ENCODE data around the gene ZNF91.
"Not testable (repeated sequence)": the region's sequence is repeated elsewhere in the genome, so short reads cannot be mapped to it uniquely, and the experiment has no call there.

Gene ZNF91

GRCh38 chr19:23404676-23405075 is 9.4 kb upstream of the ZNF91 start:
- no peaks in the 10 kb centered on the region for H3K36me3 Mint-ChIP-seq
- H3K27me3 Mint-ChIP-seq: peaks cover 1% of the 10 kb centered on the region
- H3K4me1 Mint-ChIP-seq: no peaks in the 10 kb centered on the region
- H3K9me3 Mint-ChIP-seq: no peaks in the 10 kb centered on the region
- no peak overlapping the region for H3K27ac Mint-ChIP-seq
- no peak overlapping the region for H3K4me3 Mint-ChIP-seq

- H3K36me3 Mint-ChIP-seq: no peaks in the 10 kb centered on the region
- no peaks in the 10 kb centered on the region for H3K9me3 Mint-ChIP-seq
- H3K4me1 Mint-ChIP-seq: no peaks in the 10 kb centered on the region
- peaks cover 1% of the 10 kb centered on the region for H3K27me3 Mint-ChIP-seq
- no peak overlapping the region for H3K4me3 Mint-ChIP-seq
- H3K27ac Mint-ChIP-seq: no peak overlapping the region
Observed at GRCh38 chr19:23403581-23404324, 8.5 kb upstream of the ZNF91 start.

DNA sequence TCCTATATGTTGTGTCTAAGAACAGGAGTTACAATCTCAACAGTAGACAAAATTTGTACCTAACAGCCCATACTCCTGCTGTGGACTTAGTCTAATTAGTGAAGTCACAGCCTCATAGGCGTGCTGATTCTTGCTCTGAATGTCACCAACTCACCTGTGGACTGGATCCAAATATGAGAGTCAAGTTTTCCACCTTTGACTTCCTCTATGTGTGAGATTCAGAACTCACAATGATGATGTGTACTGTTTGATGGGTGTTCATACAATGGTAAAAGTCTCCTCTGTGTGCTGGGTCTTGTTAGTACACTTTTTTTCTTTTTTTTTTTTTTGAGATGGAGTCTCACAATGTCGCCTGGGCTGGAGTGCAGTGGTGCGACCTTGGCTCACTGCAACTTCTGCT is 7.8 kb upstream of the ZNF91 start:
- no peaks in the 10 kb centered on the region for H3K4me1 Mint-ChIP-seq
- no peak overlapping the region for H3K4me3 Mint-ChIP-seq
- no peak overlapping the region for H3K27ac Mint-ChIP-seq
- no peaks in the 10 kb centered on the region for H3K36me3 Mint-ChIP-seq
- H3K9me3 Mint-ChIP-seq: no peaks in the 10 kb centered on the region
- peaks cover 1% of the 10 kb centered on the region for H3K27me3 Mint-ChIP-seq

DNA sequence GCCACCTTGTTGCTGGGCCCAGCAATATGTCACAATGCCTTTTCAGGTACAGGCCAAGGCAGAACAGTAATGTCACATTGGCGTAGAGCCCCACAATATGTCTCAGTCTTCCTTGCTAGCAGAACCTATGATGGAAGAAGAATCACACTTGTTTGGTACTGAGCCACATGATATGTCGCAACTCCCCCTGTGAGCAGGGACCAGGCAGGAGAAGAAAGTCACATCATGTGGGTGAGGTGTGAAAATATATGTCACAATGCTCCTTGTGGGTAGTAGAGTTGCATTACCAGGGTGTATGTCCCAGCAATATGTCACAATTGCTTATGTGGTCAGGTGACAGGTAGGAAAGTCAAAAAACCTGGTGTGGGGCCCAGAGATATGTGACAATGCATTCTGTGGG is 7.1 kb upstream of the ZNF91 start:
- no peak overlapping the region for H3K4me3 Mint-ChIP-seq
- H3K27me3 Mint-ChIP-seq: no peaks in the 10 kb centered on the region
- no peak overlapping the region for H3K27ac Mint-ChIP-seq
- no peaks in the 10 kb centered on the region for H3K36me3 Mint-ChIP-seq
- no peaks in the 10 kb centered on the region for H3K9me3 Mint-ChIP-seq
- H3K4me1 Mint-ChIP-seq: no peaks in the 10 kb centered on the region

GRCh38 chr19:23401086-23401610 is 5.9 kb upstream of the ZNF91 start:
- Mint-ChIP-seq H3K9me3 (no peaks in the 10 kb centered on the region), H3K36me3 (no peaks in the 10 kb centered on the region), H3K4me3 (no peak overlapping the region), H3K4me1 (no peaks in the 10 kb centered on the region), H3K27me3 (no peaks in the 10 kb centered on the region), H3K27ac (no peak overlapping the region)

GRCh38 chr19:23399443-23399842 is 4.2 kb upstream of the ZNF91 start:
- no peaks in the 10 kb centered on the region for H3K27me3 Mint-ChIP-seq
- H3K4me3 Mint-ChIP-seq: no peak overlapping the region
- no peaks in the 10 kb centered on the region for H3K36me3 Mint-ChIP-seq
- no peaks in the 10 kb centered on the region for H3K4me1 Mint-ChIP-seq
- H3K27ac Mint-ChIP-seq: no peak overlapping the region
- no peaks in the 10 kb centered on the region for H3K9me3 Mint-ChIP-seq

GRCh38 chr19:23395722-23396117 is 449 bp upstream of the ZNF91 start:
- Mint-ChIP-seq H3K4me3 (peak overlapping the region; percentile 44), H3K27ac (peak overlapping the region; percentile 68), H3K36me3 (peaks cover 11% of the 10 kb centered on the region), H3K4me1 (peaks cover 30% of the 10 kb centered on the region)
- H3K9me3 Mint-ChIP-seq, H3K27me3 Mint-ChIP-seq: not testable (repeated sequence)

DNA sequence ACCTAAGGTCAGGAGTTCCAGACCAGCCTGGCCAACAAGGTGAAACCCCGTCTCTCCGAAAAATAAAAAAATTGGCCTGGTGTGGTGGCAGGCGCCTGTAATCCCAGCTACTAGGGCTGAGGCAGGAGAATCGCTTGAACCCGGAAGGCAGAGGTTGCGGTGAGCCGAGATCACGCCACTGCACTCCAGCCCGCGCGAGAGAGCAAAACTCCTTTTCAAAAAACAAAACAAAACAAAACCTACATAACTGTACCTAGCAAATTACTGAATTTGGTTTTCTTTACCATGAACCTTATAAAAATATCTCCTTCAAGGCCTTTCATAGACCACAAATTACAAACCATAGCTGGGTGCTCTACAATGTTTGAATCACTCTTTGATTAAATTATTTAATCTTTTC is 760 bp downstream of the ZNF91 start:
- Mint-ChIP-seq H3K36me3 (peaks cover 15% of the 10 kb centered on the region), H3K27ac (peak overlapping the region; percentile 98), H3K4me3 (peak overlapping the region; percentile 96), H3K27me3 (no peaks in the 10 kb centered on the region), H3K9me3 (peaks cover 8% of the 10 kb centered on the region), H3K4me1 (peaks cover 39% of the 10 kb centered on the region)

DNA sequence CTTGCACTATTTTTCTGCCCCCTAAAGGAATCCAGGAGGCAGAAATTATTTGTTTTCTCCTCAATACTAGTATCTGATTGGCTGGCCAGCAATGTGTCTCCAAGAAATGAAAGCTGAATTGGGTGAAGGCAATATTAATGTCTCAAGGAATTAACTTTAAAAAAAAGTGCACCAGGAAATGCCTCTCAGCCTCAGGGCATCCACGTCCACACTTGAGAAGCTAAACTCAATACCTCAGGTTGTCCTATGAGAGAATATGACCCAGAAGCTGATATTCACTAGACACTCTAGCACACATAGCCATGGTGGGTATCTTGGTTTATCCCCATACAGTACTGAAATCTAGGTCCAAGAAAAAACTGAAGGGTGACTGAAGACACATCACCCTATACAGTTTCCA is 2.1 kb downstream of the ZNF91 start:
- Mint-ChIP-seq H3K4me1 (peaks cover 49% of the 10 kb centered on the region), H3K27me3 (no peaks in the 10 kb centered on the region), H3K4me3 (peak overlapping the region; percentile 96), H3K9me3 (peaks cover 8% of the 10 kb centered on the region), H3K27ac (peak overlapping the region; percentile 81), H3K36me3 (peaks cover 28% of the 10 kb centered on the region)

DNA sequence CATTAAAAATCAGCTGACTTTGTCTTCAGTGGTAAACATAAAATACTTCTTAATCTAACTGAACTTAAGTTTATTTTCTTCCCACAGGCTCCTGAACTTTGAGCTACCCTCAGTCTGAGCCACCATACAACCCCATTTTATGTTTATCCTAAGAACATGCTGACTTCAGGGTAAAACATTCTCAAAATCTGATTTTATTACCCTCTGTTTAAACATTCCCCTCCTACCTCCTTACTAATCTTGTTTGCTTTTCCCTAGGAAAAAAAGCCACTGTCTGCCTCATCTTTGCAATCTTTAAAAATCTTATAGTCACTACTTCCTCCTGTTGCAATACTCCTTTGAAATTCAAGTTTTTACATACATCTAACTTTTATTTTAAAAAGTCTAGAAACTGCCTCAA is 4.0 kb downstream of the ZNF91 start:
- H3K36me3 Mint-ChIP-seq: peaks cover 38% of the 10 kb centered on the region
- H3K27me3 Mint-ChIP-seq: no peaks in the 10 kb centered on the region
- peaks cover 59% of the 10 kb centered on the region for H3K4me1 Mint-ChIP-seq
- H3K27ac Mint-ChIP-seq: peak overlapping the region; percentile 79
- H3K9me3 Mint-ChIP-seq: peaks cover 17% of the 10 kb centered on the region
- peak overlapping the region; percentile 53 for H3K4me3 Mint-ChIP-seq

- H3K4me3 Mint-ChIP-seq: no peak overlapping the region
- H3K27ac Mint-ChIP-seq: no peak overlapping the region
- peaks cover 22% of the 10 kb centered on the region for H3K9me3 Mint-ChIP-seq
- no peaks in the 10 kb centered on the region for H3K27me3 Mint-ChIP-seq
- peaks cover 45% of the 10 kb centered on the region for H3K4me1 Mint-ChIP-seq
- peaks cover 66% of the 10 kb centered on the region for H3K36me3 Mint-ChIP-seq
Observed at GRCh38 chr19:23385404-23385803, 9.9 kb downstream of the ZNF91 start.

- H3K27me3 Mint-ChIP-seq: no peaks in the 10 kb centered on the region
- peak overlapping the region; percentile 45 for H3K4me3 Mint-ChIP-seq
- peaks cover 22% of the 10 kb centered on the region for H3K9me3 Mint-ChIP-seq
- no peak overlapping the region for H3K27ac Mint-ChIP-seq
- peaks cover 40% of the 10 kb centered on the region for H3K4me1 Mint-ChIP-seq
- peaks cover 67% of the 10 kb centered on the region for H3K36me3 Mint-ChIP-seq
Observed at GRCh38 chr19:23384858-23385257, 10.4 kb downstream of the ZNF91 start.

DNA sequence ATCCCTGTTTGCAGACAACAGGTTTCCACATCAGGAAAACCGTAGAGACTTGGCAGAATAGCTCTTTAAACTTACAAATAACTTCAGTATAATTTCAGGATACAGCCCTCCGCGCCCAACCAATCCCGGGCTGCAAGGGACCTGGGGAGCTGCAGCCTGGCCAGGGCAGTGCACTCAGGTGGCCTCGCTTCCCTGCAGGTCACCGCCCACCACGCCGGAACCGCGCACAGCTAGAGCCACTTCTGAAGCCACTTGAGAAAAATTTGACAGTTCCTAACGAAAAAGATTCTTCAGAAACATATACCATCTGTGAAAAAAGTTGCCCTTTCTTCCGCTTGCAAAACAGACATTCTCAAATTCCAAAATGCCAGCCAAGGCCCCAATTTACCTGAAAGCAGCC is 11.1 kb downstream of the ZNF91 start:
- no peaks in the 10 kb centered on the region for H3K27me3 Mint-ChIP-seq

GRCh38 chr19:23382955-23383354 is 12.3 kb downstream of the ZNF91 start:
- H3K27me3 Mint-ChIP-seq: no peaks in the 10 kb centered on the region
- H3K4me3 Mint-ChIP-seq: peak overlapping the region; percentile 34
- peaks cover 34% of the 10 kb centered on the region for H3K4me1 Mint-ChIP-seq
- H3K27ac Mint-ChIP-seq: no peak overlapping the region
- H3K9me3 Mint-ChIP-seq: peaks cover 22% of the 10 kb centered on the region
- peaks cover 62% of the 10 kb centered on the region for H3K36me3 Mint-ChIP-seq

More for the DNA sequence above, 11.1 kb downstream of the ZNF91 start:
- Mint-ChIP-seq H3K27ac (no peak overlapping the region), H3K36me3 (peaks cover 65% of the 10 kb centered on the region), H3K4me1 (peaks cover 40% of the 10 kb centered on the region), H3K9me3 (peaks cover 22% of the 10 kb centered on the region), H3K4me3 (no peak overlapping the region)

DNA sequence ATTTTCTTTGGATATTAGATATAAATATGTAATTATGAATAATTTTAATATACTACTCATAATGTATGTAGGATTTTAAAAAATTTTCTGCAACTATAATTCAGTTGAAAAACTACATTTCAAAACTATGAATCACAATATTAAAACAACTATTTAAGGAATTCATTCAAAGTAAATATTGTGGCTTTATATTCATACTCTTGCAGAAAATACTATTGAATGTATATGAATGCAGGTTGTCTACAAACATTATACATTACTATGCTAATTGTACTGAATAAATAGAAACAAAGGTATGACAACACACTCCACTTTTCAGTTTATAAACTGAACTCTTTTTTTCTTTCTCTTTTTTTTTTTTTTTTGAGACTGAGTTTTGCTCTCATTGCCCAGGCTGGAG is 14.2 kb downstream of the ZNF91 start:
- H3K4me3 Mint-ChIP-seq: no peak overlapping the region

GRCh38 chr19:23379671-23380070 is 15.6 kb downstream of the ZNF91 start:
- Mint-ChIP-seq H3K36me3 (peaks cover 64% of the 10 kb centered on the region), H3K4me1 (peaks cover 25% of the 10 kb centered on the region), H3K9me3 (peaks cover 11% of the 10 kb centered on the region), H3K4me3 (peak overlapping the region; percentile 55)
- not testable (repeated sequence) for H3K27me3 Mint-ChIP-seq, H3K27ac Mint-ChIP-seq

More for the DNA sequence above, 14.2 kb downstream of the ZNF91 start:
- Mint-ChIP-seq H3K27me3 (no peaks in the 10 kb centered on the region), H3K4me1 (peaks cover 29% of the 10 kb centered on the region), H3K27ac (no peak overlapping the region), H3K36me3 (peaks cover 60% of the 10 kb centered on the region), H3K9me3 (peaks cover 12% of the 10 kb centered on the region)

GRCh38 chr19:23378948-23379347 is 16.3 kb downstream of the ZNF91 start:
- no peaks in the 10 kb centered on the region for H3K27me3 Mint-ChIP-seq
- peaks cover 24% of the 10 kb centered on the region for H3K4me1 Mint-ChIP-seq
- H3K9me3 Mint-ChIP-seq: peaks cover 11% of the 10 kb centered on the region
- H3K27ac Mint-ChIP-seq: no peak overlapping the region
- H3K4me3 Mint-ChIP-seq: no peak overlapping the region
- H3K36me3 Mint-ChIP-seq: peaks cover 61% of the 10 kb centered on the region

All from activated naive CD4-positive, alpha-beta T cell treated with anti-CD3 and anti-CD28 coated beads, Interleukin-2, amount 50 U/mL, for 24 hours (primary cell).